Activated CD4-positive, CD25-positive, alpha-beta regulatory T cell treated with anti-CD3 and anti-CD28 coated beads, Interleukin-2, amount 50 U/mL, for 72 hours (primary cell): ENCODE results near the gene MAPK8.

Experiments used
- DNase-seq: peaks from one replicate; pipeline ENCODE4 v3.0.0; 2021

MAPK8 gene

GRCh38 chr10:48294431-48294830 is 12.0 kb upstream of the MAPK8 start:
- no peak for DNase-seq

- DNase-seq = no peak
Measured at GRCh38 chr10:48296576-48297098, 9.8 kb upstream of the MAPK8 start.

- no peak for DNase-seq
Measured at GRCh38 chr10:48299066-48299465, 7.4 kb upstream of the MAPK8 start.

DNA sequence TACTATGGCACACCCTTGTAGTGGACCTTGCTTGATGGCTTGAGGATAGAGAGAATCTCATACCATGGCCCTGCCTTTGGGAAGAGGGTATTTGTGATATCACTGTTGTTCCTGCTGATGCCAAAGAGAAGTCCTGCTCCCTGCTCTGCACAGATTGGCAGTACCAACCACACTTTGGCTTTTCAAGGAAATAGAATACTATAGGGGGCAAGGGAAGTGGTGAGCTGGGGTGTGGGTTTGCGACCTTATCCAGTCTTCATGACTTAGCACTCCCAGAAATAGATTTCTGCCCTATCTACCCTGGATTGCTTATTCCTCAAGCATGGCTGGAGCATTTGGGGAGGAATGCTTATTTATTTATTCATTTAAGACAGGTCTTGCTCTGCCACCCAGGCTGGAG is 6.8 kb upstream of the MAPK8 start:
- no peak for DNase-seq

- DNase-seq = no peak
Measured at GRCh38 chr10:48300556-48300955, 5.9 kb upstream of the MAPK8 start.

- DNase-seq = no peak
Measured at GRCh38 chr10:48302515-48303476, 3.7 kb upstream of the MAPK8 start.

DNA sequence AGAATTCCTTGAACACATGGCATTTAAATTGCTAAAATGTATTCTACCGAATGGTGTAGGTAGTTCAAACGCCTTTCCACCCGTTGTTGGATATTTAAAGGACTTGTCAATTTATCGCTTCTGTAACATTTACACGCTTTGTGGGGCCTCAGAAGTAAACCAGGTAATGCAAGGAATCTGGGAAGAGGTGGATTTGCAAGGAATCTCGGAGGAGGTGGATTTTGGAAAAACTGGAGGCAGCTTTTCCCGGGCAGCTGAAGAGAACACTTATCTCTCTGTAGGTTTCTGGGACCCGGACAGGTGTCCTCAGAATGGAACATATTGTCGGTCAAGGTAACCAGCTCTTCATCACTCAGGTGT is 592 bp upstream of the MAPK8 start:
- no peak for DNase-seq

- DNase-seq = peak; percentile 70
Measured at GRCh38 chr10:48306870-48307710, 613 bp downstream of the MAPK8 start.

- no peak for DNase-seq
Measured at GRCh38 chr10:48307711-48308018, 1.2 kb downstream of the MAPK8 start.

DNA sequence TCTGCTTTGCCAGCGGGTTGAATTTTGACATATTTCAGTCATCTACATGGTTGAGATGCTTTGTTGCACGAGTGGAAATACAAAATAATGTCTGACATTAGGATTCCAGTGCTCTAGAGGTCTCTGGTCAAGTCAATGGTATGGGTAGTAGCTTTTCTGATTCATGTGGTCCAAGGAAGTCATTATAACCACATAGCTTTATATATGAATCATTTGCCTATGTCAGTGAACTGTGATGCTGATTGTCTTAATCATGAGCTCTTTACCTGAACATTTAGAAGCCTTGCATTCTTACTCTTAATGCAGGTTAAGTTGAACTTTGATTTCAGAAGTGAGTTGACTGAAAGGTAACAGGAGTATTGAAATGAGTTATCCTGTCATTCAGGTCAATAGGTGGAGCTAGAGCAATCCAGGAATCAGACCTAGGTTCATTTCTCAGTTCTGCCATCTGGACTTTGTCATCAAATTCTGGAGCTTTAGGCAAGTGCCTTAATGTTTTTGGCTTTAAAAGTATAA is 3.3 kb downstream of the MAPK8 start:
- DNase-seq = no peak

DNA sequence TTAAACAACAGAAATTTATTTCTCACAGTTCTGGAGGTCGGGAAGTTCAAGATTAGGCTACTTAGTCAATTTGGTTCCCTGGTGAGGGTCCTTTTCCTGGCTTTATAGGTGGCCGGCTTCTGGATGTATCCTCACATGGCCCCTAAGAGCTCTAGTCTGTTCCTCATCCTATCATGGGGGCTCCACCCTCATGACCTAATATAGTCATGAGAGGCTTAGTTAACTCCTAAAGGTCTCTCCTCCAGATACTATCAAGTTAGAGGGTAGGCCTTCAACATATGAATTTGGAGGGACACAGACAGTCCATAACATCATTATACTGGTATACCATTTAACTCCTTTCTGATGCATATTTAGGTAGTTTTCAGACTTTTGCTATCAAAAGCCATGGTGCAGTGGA is 7.6 kb downstream of the MAPK8 start:
- DNase-seq = no peak

- no peak for DNase-seq
Measured at GRCh38 chr10:48316236-48316635, 9.8 kb downstream of the MAPK8 start.

DNA sequence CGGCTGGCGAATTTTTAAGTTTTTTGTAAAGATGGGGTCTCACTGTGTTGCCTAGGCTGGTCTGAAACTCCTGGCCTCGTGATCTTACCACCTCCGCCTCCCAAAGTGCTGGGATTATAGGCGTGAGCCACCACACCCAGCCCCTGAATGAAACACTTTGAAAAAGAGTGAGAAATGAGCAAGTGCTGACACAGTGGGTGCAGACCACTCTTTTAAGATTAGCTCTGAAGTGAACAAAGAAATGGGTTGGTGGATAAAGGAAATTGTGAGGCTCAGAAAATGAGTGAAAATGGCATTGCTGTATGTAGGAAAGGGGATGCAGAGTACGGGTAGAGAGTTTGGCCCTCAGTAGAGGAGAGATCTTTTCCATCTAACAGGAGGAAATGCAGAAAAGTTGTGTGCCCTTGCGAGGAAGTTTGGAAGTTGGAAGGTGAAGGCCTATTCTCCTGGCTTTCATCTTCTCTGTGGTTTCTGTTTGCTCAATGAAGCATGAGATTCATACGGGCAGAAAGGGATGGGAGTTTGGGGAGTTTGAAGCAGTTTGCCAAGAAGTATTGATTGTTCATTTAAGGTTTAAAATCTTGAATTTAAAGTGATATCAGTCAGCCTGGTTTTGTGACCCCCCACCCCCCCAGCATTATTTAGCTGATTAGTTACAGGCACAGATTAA is 11.0 kb downstream of the MAPK8 start:
- no peak for DNase-seq

DNA sequence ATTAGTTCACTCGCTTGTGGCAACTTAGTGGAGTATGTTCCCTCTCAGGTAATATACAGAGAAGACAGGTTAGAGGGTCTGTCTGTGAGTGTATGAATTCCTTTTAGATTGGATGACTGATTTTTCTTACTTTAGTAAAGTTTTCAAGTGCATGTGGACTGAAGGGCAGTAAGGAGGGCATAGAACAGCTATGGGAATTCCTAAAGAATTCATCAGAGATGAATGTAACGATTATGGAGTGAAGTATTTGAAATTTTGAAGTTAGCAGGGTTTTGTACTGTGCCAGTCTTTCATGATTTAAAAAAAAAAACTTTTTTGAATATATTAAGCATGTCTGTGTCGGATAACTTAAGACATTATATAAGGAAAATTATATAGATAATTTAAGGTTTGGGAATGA is 15.5 kb downstream of the MAPK8 start:
- DNase-seq = no peak

- no peak for DNase-seq
Measured at GRCh38 chr10:48324580-48324979, 18.1 kb downstream of the MAPK8 start.

DNA sequence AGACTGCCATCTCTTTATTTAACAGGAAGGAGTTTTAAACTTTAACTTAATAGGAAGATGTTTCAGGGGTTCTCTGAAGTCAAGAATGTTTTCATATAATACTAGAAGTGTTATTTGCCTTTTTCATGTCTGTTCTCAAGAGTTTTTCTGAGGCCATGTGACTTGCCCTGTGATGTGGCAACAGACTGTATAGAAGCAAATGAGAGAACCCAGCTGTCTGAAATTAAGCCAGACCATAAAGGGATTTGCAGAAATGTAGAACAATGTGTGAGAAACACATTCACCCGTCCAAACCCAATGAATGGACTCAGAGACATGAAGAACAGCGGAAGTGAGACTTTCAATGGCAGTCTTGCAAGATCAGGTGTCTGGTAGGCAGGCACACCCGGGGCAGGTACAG is 23.8 kb downstream of the MAPK8 start:
- no peak for DNase-seq

- DNase-seq = no peak
Measured at GRCh38 chr10:48331436-48331835, 25.0 kb downstream of the MAPK8 start.

DNA sequence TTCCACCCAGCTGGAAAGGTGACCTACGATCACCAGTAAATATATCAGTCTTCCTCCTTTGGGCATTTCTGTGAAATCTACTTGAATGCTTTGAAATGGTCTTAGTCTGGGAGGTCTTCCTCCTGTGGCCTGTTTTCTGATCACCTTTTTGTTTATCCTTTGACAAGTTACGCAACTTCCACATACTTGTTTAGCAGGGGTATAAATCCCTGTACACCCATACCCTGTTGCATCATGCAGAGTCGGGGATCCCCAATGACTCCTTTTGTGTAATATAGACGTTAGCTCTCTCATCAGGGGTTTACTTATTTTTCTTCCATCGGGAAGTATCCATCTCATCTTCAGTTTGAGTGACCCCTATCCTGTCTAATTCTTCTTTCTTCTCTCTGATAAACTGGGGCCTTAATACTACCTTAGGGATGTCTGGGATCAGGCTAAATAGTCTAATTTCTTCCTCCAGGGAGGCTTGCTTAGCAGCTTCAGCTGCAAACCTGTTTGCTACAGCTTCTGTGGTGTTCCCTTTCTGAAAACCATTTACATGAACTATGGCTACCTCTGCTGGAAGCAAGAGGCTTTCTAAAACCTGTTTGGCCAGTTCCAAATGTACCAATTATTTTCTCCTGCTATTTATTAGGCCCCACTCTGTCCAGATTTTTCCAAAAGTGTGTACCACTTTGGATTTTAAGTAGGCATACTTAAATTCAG is 25.8 kb downstream of the MAPK8 start:
- DNase-seq = no peak

GRCh38 chr10:48332871-48333216 is 26.4 kb downstream of the MAPK8 start:
- no peak for DNase-seq

GRCh38 chr10:48333856-48334255 is 27.4 kb downstream of the MAPK8 start:
- DNase-seq = no peak

- DNase-seq = no peak
Measured at GRCh38 chr10:48335788-48336187, 29.3 kb downstream of the MAPK8 start.

- no peak for DNase-seq
Measured at GRCh38 chr10:48336978-48337599, 30.6 kb downstream of the MAPK8 start.
